ENCODE data around the gene CYREN. TPM values are rescaled to one million over a fixed set of nuclear protein-coding genes. Genes with fewer than 3 reads are reported as not detected.
"Not testable (repeated sequence)": the region's sequence is repeated elsewhere in the genome, so short reads cannot be mapped to it uniquely, and the experiment has no call there.

CYREN gene, protein sequence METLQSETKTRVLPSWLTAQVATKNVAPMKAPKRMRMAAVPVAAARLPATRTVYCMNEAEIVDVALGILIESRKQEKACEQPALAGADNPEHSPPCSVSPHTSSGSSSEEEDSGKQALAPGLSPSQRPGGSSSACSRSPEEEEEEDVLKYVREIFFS
- 33.1 and 67.1 TPM in 2 replicates for total RNA-seq (2014; rRNA removed; shearing (Covaris generic); ENCODE audit: low replicate concordance)

DNA sequence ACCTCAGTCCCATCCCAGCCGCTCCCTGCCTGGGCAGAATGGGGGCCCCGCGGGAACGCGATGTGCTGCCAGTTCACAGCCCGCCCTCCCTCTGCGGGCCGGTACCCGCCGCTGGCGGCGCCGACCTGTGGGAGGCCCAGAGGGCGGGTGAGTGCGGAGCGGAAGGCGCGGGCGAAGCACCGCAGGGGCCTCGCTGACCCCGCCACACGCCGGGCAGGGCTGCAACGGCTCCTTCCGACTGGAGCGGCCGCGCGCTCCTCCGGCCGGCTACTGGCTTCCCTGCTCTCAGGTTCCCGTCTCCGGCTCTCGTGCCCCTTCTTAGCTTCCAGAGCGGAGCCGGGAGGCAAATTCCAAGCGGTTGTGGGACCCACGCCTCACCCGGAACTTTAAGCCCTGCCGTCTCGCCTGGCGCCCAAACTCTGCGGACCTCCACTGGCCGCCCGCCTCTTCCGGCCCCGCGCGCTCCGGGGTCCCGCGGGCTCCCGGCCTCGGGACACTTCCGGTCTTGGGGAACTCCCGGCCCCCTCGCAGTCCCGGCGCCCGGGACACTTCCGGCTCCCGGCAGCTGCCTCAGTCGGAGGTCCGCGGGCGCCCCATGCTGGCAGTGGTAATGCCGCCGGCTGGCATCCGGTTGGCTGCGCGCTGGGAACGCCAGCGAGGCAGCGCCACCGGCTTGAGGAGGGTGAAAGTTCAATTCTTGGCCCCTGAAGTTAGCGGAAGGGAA lies at the start of gene CYREN:
Gene CYREN (minus strand): TSS at position 434 of the 724 bp plus-strand sequence. CDS start 1,785 bp downstream, outside the sequence.
- peaks cover 28% of the 10 kb centered on the region for H3K36me3 ChIP-seq (ENCODE audit: insufficient read depth, low read length)
- peak; percentile 98 for DNase-seq
- peak within 1 kb of the TSS; percentile 92 for H3K4me3 ChIP-seq (ENCODE audit: low read length)
- H3K9me2 ChIP-seq (replicated peaks; ENCODE audit: insufficient read depth, low read length): no peaks in the 10 kb centered on the region
- H3K27me3 ChIP-seq (ENCODE audit: low read length): no peaks in the 10 kb centered on the region
- peaks cover 30% of the 10 kb centered on the region for H3K4me1 ChIP-seq (ENCODE audit: low read length)
- H4K20me1 ChIP-seq (ENCODE audit: insufficient read depth, low read depth, low read length): peaks cover 11% of the 10 kb centered on the region; the same call in 1 of the 2 replicates
- H3K9ac ChIP-seq (ENCODE audit: low read length): peak within 1 kb of the TSS; percentile 96
- peak within 1 kb of the TSS; percentile 92 for H2AFZ ChIP-seq (ENCODE audit: low read length)
- peak within 1 kb of the TSS; percentile 92 for H3K27ac ChIP-seq (ENCODE audit: low read length)
- no peaks in the 10 kb centered on the region for H3K9me3 ChIP-seq (ENCODE audit: low read length)
- H3K4me2 ChIP-seq (ENCODE audit: low read depth, low read length, poor library complexity, severe bottlenecking): peak within 1 kb of the TSS; percentile 99
- peaks cover 24% of the 10 kb centered on the region for H3K79me2 ChIP-seq (ENCODE audit: low read length)

DNA sequence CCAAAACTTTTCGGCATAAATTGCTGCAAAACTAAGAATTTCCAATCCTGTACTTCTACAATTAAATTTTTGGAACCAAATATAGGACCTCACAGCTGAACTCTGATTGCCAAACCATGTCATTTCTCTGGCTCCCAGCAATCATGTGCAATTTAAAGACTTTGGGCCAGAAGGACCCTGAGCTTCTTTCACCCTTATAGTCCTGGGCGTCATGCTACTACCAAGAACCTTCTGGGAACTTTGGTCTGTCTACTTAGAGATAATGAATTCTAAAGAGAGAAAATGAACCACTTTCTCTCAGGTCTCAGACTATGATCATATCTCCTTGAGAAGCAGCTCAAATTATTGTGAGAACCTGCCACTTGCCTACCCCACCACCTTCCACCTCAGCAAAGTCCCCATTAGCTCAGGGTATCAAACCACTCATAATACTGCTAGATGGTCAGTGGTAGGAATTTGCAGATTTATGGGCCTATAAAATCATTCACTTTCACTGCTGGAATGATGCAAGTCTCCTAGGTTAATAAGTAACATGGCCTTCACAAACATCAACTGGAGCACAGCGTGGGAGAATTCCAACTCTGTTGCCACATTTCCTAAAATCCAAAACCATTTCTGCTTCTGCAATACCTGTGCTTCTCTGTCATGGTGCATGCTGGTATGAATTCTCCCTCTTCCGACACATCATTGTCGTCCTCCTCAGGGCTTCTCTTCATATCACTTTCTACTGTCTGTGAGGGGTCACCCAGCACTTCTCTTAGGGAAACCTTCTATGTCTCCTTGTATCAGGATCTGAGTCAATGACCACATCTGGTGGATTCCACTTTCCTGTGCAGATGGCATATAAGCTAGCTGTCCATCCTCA lies 47.4 kb upstream of the CYREN start:
- Histone ChIP-seq H3K4me2 (ENCODE audit: low read depth, low read length, poor library complexity, severe bottlenecking) (no peak overlapping the region), H2AFZ (ENCODE audit: low read length) (no peak overlapping the region), H3K9ac (ENCODE audit: low read length) (no peak overlapping the region), H3K36me3 (ENCODE audit: insufficient read depth, low read length) (no peaks in the 10 kb centered on the region), H3K4me3 (ENCODE audit: low read length) (no peak overlapping the region), H4K20me1 (ENCODE audit: insufficient read depth, low read depth, low read length) (no peaks in the 10 kb centered on the region), H3K79me2 (ENCODE audit: low read length) (no peaks in the 10 kb centered on the region), H3K27ac (ENCODE audit: low read length) (no peak overlapping the region), H3K4me1 (ENCODE audit: low read length) (no peaks in the 10 kb centered on the region), H3K27me3 (ENCODE audit: low read length) (no peaks in the 10 kb centered on the region), H3K9me2 (replicated peaks; ENCODE audit: insufficient read depth, low read length) (no peaks in the 10 kb centered on the region), H3K9me3 (ENCODE audit: low read length) (no peaks in the 10 kb centered on the region)
- no peak for DNase-seq

DNA sequence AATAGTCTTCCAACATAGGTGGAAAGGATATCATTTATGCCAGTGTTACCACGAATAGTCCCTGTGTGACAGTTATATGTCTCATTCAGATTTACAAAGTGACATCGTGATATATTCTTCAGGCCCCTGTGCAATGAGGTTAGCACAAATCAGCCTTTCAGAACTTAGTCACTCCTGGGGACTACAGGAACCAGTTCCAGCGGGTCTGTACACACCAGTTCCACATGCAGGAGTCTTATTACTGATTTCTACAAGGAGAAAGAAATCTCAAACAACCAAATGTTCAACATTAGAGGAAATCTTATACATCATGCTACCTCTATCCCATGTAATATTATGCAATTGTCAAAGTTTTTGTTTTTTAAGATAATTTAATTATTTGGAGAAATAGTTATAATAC lies 45.2 kb upstream of the CYREN start:
- Histone ChIP-seq H3K36me3 (ENCODE audit: insufficient read depth, low read length) (no peaks in the 10 kb centered on the region), H4K20me1 (ENCODE audit: insufficient read depth, low read depth, low read length) (no peaks in the 10 kb centered on the region), H3K9me2 (replicated peaks; ENCODE audit: insufficient read depth, low read length) (no peaks in the 10 kb centered on the region), H3K9me3 (ENCODE audit: low read length) (no peaks in the 10 kb centered on the region), H2AFZ (ENCODE audit: low read length) (no peak overlapping the region), H3K79me2 (ENCODE audit: low read length) (0 out of 2 replicates have a peak, but pooled peaks cover 2% of the 10 kb centered on the region), H3K27ac (ENCODE audit: low read length) (no peak overlapping the region), H3K27me3 (ENCODE audit: low read length) (no peaks in the 10 kb centered on the region), H3K4me2 (ENCODE audit: low read depth, low read length, poor library complexity, severe bottlenecking) (no peak overlapping the region), H3K9ac (ENCODE audit: low read length) (no peak overlapping the region), H3K4me1 (ENCODE audit: low read length) (peaks cover 6% of the 10 kb centered on the region), H3K4me3 (ENCODE audit: low read length) (no peak overlapping the region)
- no peak for DNase-seq

GRCh38 chr7:135215180-135215579 lies 44.7 kb upstream of the CYREN start:
- Histone ChIP-seq H3K27me3 (ENCODE audit: low read length) (no peaks in the 10 kb centered on the region), H3K4me2 (ENCODE audit: low read depth, low read length, poor library complexity, severe bottlenecking) (no peak overlapping the region)

GRCh38 chr7:135213831-135214230 lies 43.3 kb upstream of the CYREN start:
- Histone ChIP-seq H3K4me1 (ENCODE audit: low read length) (peaks cover 15% of the 10 kb centered on the region), H3K27me3 (ENCODE audit: low read length) (no peaks in the 10 kb centered on the region), H3K36me3 (ENCODE audit: insufficient read depth, low read length) (no peaks in the 10 kb centered on the region), H3K9ac (ENCODE audit: low read length) (no peak overlapping the region), H3K4me3 (ENCODE audit: low read length) (no peak overlapping the region), H3K9me2 (replicated peaks; ENCODE audit: insufficient read depth, low read length) (no peaks in the 10 kb centered on the region), H3K27ac (ENCODE audit: low read length) (no peak overlapping the region), H3K4me2 (ENCODE audit: low read depth, low read length, poor library complexity, severe bottlenecking) (no peak overlapping the region), H2AFZ (ENCODE audit: low read length) (no peak overlapping the region), H4K20me1 (ENCODE audit: insufficient read depth, low read depth, low read length) (no peaks in the 10 kb centered on the region), H3K79me2 (ENCODE audit: low read length) (peaks cover 6% of the 10 kb centered on the region; the same call in 1 of the 2 replicates), H3K9me3 (ENCODE audit: low read length) (no peaks in the 10 kb centered on the region)
- no peak for DNase-seq

More at GRCh38 chr7:135215180-135215579, 44.7 kb upstream of the CYREN start:
- Histone ChIP-seq H3K9ac (ENCODE audit: low read length) (no peak overlapping the region), H3K4me1 (ENCODE audit: low read length) (peaks cover 11% of the 10 kb centered on the region), H3K27ac (ENCODE audit: low read length) (no peak overlapping the region), H3K9me3 (ENCODE audit: low read length) (no peaks in the 10 kb centered on the region), H3K79me2 (ENCODE audit: low read length) (peaks cover 6% of the 10 kb centered on the region; the same call in 1 of the 2 replicates), H4K20me1 (ENCODE audit: insufficient read depth, low read depth, low read length) (no peaks in the 10 kb centered on the region), H2AFZ (ENCODE audit: low read length) (no peak overlapping the region), H3K4me3 (ENCODE audit: low read length) (no peak overlapping the region), H3K36me3 (ENCODE audit: insufficient read depth, low read length) (no peaks in the 10 kb centered on the region), H3K9me2 (replicated peaks; ENCODE audit: insufficient read depth, low read length) (no peaks in the 10 kb centered on the region)
- DNase-seq: no peak

DNA sequence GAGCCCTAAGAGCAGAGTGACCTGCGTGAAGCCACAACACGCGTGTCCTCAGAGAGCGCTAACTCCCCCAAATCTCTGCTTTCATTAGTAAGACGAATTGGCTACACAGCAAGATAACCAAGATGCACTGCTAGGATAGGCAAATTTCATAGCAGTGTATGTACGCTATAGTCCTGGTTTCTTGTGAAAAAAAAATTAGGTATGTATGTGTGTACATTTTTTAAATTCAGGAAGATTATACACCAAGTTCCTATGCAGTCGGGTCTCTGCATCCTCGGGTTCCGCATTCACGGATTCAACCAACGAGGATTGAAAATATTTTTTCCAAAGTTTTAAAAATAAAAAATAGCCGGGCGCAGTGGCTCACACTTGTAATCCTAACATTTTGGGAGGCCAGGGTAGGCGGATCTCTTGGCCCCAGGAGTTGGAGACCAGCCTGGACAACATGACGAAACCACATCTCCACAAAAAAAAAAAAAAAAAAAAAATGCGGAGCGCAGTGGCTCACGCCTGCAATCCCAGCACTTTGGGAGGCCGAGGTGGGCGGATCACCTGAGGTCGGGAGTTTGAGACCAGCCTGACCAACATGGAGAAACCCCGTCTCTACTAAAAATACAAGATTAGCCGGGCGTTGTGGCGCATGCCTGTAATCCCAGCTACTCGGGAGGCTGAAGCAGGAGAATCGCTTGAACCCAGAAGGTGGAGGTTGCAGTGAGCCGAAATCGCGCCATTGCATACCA lies 41.6 kb upstream of the CYREN start:
- H3K4me3 ChIP-seq (ENCODE audit: low read length): peak overlapping the region; percentile 97
- not testable (repeated sequence) for H3K36me3 ChIP-seq (ENCODE audit: insufficient read depth, low read length); H4K20me1 ChIP-seq (ENCODE audit: insufficient read depth, low read depth, low read length); H3K27ac ChIP-seq (ENCODE audit: low read length); H3K9me2 ChIP-seq (replicated peaks; ENCODE audit: insufficient read depth, low read length); H3K9me3 ChIP-seq (ENCODE audit: low read length); H3K79me2 ChIP-seq (ENCODE audit: low read length); H3K27me3 ChIP-seq (ENCODE audit: low read length); DNase-seq
- peak overlapping the region; percentile 82 for H3K9ac ChIP-seq (ENCODE audit: low read length)
- peak overlapping the region; percentile 100 for H2AFZ ChIP-seq (ENCODE audit: low read length)
- peaks cover 15% of the 10 kb centered on the region for H3K4me1 ChIP-seq (ENCODE audit: low read length)
- H3K4me2 ChIP-seq (ENCODE audit: low read depth, low read length, poor library complexity, severe bottlenecking): peak overlapping the region; percentile 93

GRCh38 chr7:135211179-135211945 lies 40.9 kb upstream of the CYREN start, which contains the start of gene WDR91:
Gene WDR91 (minus strand): TSS chr7:135211526. CDS start chr7:135211502, 24 bp downstream.
- no peaks in the 10 kb centered on the region for H3K36me3 ChIP-seq (ENCODE audit: insufficient read depth, low read length)
- no peaks in the 10 kb centered on the region for H4K20me1 ChIP-seq (ENCODE audit: insufficient read depth, low read depth, low read length)
- no peaks in the 10 kb centered on the region for H3K9me2 ChIP-seq (replicated peaks; ENCODE audit: insufficient read depth, low read length)
- H3K27ac ChIP-seq (ENCODE audit: low read length): no peak within 1 kb of the TSS
- H3K27me3 ChIP-seq (ENCODE audit: low read length): no peaks in the 10 kb centered on the region
- peak; percentile 96 for DNase-seq
- peak within 1 kb of the TSS; percentile 97 for H3K4me3 ChIP-seq (ENCODE audit: low read length)
- H3K79me2 ChIP-seq (ENCODE audit: low read length): peaks cover 6% of the 10 kb centered on the region; the same call in 1 of the 2 replicates
- H3K9ac ChIP-seq (ENCODE audit: low read length): peak within 1 kb of the TSS; percentile 91
- H2AFZ ChIP-seq (ENCODE audit: low read length): peak within 1 kb of the TSS; percentile 100
- H3K9me3 ChIP-seq (ENCODE audit: low read length): no peaks in the 10 kb centered on the region
- H3K4me2 ChIP-seq (ENCODE audit: low read depth, low read length, poor library complexity, severe bottlenecking): peak within 1 kb of the TSS; percentile 98
- peaks cover 19% of the 10 kb centered on the region for H3K4me1 ChIP-seq (ENCODE audit: low read length)
